IMR-90 (cell line): Measurements from ENCODE around the gene AGPAT1. TPM values are rescaled to one million over a fixed set of nuclear protein-coding genes. Genes with fewer than 3 reads are reported as not detected.

ENCODE experiments used
- CTCF ChIP-seq: conservative IDR thresholded peaks from 2 replicates; pipeline ENCODE4 v1.5.1; 2012; ENCODE audit warnings: mild to moderate bottlenecking, low read depth, low read length, improper control_type of control experiment
- MAZ ChIP-seq: IDR thresholded peaks from 2 replicates; pipeline ENCODE4 v1.6.1; 2012; ENCODE audit warnings: low read depth, mild to moderate bottlenecking, low read length, improper control_type of control experiment, moderate library complexity, borderline replicate concordance
- polyA plus RNA-seq, 3 experiments: library from polyadenylated mRNA; depleted of rRNA; stranded (reverse); fragments of >200 nt; gene quantifications; 2 replicates each; pipeline ENCODE4 v1.2.3, GENCODE V29; 2012; ENCODE audit warnings: low replicate concordance in 1 of 3
- total RNA-seq: library from RNA; depleted of rRNA; stranded (reverse); fragments of >200 nt; gene quantifications from 2 replicates; pipeline ENCODE4 v1.2.3, GENCODE V29; 2012
- TF ChIP-seq, protein P1 (sequence below): fragments of 150-350 bp; IDR thresholded peaks from 2 replicates; pipeline ENCODE4 v1.6.1; 2017; ENCODE audit warnings: mild to moderate bottlenecking, antibody characterized with exemption, low read length, low read depth

The AGPAT1 gene
- total and polyA plus RNA-seq, 2 of the 4 experiments (the other 2 are of a cell fraction): 27.2 to 116 TPM

DNA sequence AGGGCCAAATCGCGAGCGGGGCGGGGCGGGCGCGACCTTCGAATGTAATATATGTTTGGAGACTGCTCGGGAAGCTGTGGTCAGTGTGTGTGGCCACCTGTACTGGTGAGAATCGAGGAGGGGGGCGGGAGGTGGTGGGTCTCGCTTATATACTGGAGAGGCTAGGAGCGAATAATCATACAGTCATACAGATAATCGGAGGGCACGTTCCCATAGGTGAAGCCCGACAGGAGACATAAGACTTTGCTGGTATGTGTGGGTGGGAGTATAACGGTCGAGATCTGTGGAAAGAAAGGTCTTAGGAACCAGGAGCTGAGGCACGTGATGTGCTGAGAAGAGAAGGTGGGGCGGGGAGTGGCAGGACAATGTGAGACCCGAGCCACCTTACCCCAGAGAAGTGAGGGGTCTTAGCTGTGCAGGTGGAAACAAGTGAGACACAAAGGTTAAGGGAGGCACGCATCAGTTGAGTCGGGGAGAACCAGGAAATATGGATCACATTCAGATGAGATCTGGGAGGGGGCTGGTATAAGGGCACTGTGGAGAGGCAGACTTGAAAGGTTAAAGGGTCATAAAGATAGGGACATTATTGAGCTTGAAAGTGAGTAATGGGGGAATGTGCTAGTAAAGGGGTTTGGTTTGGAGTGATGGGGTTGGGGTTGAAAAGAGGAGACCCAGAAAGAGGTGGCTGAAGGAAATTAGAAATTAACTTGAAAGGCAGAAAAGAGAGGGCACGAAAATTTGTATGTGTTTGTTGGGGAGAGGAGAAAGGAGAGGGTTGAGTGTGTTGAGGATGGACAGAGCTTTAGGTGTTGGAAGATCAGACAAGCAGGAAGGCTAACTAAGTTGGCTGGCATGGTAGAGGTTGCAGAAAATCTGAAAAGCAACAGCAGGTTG is 2.9 kb upstream of the AGPAT1 start (continued):
- TF ChIP-seq, protein P1, sequence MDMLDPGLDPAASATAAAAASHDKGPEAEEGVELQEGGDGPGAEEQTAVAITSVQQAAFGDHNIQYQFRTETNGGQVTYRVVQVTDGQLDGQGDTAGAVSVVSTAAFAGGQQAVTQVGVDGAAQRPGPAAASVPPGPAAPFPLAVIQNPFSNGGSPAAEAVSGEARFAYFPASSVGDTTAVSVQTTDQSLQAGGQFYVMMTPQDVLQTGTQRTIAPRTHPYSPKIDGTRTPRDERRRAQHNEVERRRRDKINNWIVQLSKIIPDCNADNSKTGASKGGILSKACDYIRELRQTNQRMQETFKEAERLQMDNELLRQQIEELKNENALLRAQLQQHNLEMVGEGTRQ: peak; percentile 61
- TF ChIP-seq MAZ (no peak), CTCF (no peak)
